Lung (tissue), 12 donors: ENCODE data around the gene CELSR1. TPM values are rescaled to one million over a fixed set of nuclear protein-coding genes. Genes with fewer than 3 reads are reported as not detected.

Source experiments
- ATAC-seq: fragments of 200-7000 bp; cut with Tn5 transposase; one replicate; pipeline ENCODE4 v1.9.1; 2020; ENCODE audit warnings: moderate number of reproducible peaks; ENCODE audit not compliant: insufficient read depth, low FRiP score
- DNase-seq, 3 donors: peaks; one replicate each; pipeline ENCODE4 v3.0.0-alpha.2; 2013 to 2017
- H3K27ac ChIP-seq, 2 donors: one replicate each; pipeline ENCODE4 v1.5.1; 2013; ENCODE audit warnings: mild to moderate bottlenecking in 2 of 2, moderate library complexity in 2 of 2, control low read depth in 1 of 2, inconsistent platforms in 1 of 2, low read depth in 1 of 2, low read length in 1 of 2
- H3K27me3 ChIP-seq, 3 donors: one replicate each; pipeline ENCODE4 v1.5.1; 2013; ENCODE audit warnings: low read length in 2 of 3; ENCODE audit not compliant: control insufficient read depth in 3 of 3, insufficient read depth in 3 of 3
- H3K36me3 ChIP-seq, 4 donors: one replicate each; pipeline ENCODE4 v1.5.1; 2013; ENCODE audit warnings: low read length in 4 of 4, mild to moderate bottlenecking in 1 of 4, moderate library complexity in 1 of 4; ENCODE audit not compliant: control insufficient read depth in 4 of 4, insufficient read depth in 4 of 4
- H3K4me1 ChIP-seq, 5 donors: one replicate each; pipeline ENCODE4 v1.5.1; 2013; ENCODE audit warnings: low read length in 5 of 5, mild to moderate bottlenecking in 2 of 5, moderate library complexity in 1 of 5; ENCODE audit not compliant: control insufficient read depth in 5 of 5, insufficient read depth in 5 of 5
- H3K4me3 ChIP-seq: one replicate; pipeline ENCODE4 v1.5.1; 2013; ENCODE audit warnings: mild to moderate bottlenecking, control low read depth, moderate library complexity
- H3K9ac ChIP-seq, 2 donors: one replicate each; pipeline ENCODE4 v1.5.1; 2013; ENCODE audit warnings: low read length in 2 of 2, control low read depth in 1 of 2; ENCODE audit not compliant: insufficient read depth in 1 of 2
- H3K9me3 ChIP-seq, 4 donors: one replicate each; pipeline ENCODE4 v1.5.1; 2013; ENCODE audit warnings: low read length in 3 of 4, mild to moderate bottlenecking in 1 of 4, moderate library complexity in 1 of 4; ENCODE audit not compliant: control insufficient read depth in 4 of 4, insufficient read depth in 3 of 4
- CTCF ChIP-seq: IDR thresholded peaks from 2 replicates; pipeline ENCODE4 v1.5.1; 2012; ENCODE audit warnings: mild to moderate bottlenecking; ENCODE audit errors: control extremely low read depth, extremely low read depth
- WGBS, 2 donors: extraction: QIAGEN DNeasy Blood & Tissue Kit; methylation state at CpG; one replicate each; pipeline ENCODE4 v1.1.7; 2013; 5-methylcytosine and 5-hydroxymethylcytosine counted together
- polyA plus RNA-seq, 2 donors: library from polyadenylated mRNA; stranded (reverse); fragments of 200-250 nt; gene quantifications; one replicate each; pipeline ENCODE4 v1.2.1, GENCODE V29; 2013
- total RNA-seq, 2 donors: library from RNA; depleted of rRNA in 1 of 2; stranded (reverse); fragments of >200 nt in 1 of 2; gene quantifications; one replicate each; pipeline ENCODE4 v1.2.1, GENCODE V29; 2014 to 2021
- donor health status: control.
- donor health status: control.
- donor health status: Bipolar disorder and iron deficiency.
- donor health status: healthy.
- donor health status: DM: yes; HTN: yes; CAD: no.

The CELSR1 gene
- total and polyA plus RNA-seq, 4 donors: 14.0 to 65.9 (median 32.7) TPM

DNA sequence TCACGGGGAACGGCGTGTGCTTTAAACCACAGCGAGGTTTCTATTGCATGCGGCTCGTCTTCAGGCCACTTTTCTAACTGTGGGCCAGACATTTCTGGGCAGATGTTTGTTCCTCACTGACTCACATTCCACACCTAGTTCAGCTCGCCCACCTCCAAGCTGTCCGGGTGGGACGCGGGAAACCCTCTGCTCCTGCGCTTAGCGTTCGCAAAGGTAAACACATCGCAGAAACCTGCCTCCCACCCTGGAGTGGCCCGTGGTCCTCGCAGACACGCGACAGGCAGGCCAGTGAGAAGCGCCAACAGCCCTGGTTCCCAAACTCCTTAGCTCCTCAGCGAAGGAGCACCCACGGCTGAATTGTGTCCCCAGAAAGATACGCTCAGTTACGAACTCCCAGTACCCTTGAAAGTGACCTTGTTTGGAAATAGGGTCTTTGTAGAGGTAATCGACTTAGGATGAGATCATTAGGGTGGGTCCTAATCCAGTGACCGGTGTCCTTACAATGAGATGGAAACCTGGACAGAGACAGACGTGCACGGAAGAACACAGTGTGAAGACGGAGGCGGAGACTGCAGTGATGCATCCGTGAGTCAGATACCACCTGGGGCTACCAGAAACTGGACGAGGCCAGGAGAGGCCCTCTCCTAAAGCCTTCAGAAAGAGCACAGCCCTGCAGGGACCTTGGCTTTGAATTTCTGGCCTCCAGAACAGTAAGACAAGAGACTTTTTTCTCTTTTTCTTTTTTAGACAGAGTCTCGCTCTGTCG is 82.7 kb downstream of the CELSR1 start:
- DNase-seq (no peak), ATAC-seq (no peak)
- WGBS, 2 donors: 84 to 89% methylated on average over 33 of the region's 33 CpGs
- Histone ChIP-seq H3K27me3 (peaks cover 0 to 12% (median 0%) of the 10 kb centered on the region in 3 donors), H3K27ac (no peak overlapping the region), H3K9ac (no peak overlapping the region), H3K4me3 (no peak overlapping the region), H3K4me1 (peaks cover 0 to 24% (median 18%) of the 10 kb centered on the region in 5 donors), H3K36me3 (no peaks in the 10 kb centered on the region), H3K9me3 (no peaks in the 10 kb centered on the region)
- no peak for TF ChIP-seq CTCF

GRCh38 chr22:46453829-46454503 is 83.5 kb downstream of the CELSR1 start:
- no peak for DNase-seq
- 74 to 82% methylated on average over 24 of the region's 24 CpGs for WGBS, 2 donors

GRCh38 chr22:46453006-46453828 is 84.2 kb downstream of the CELSR1 start:
- Histone ChIP-seq H3K36me3 (no peaks in the 10 kb centered on the region), H3K27ac (peak overlapping the region in 1 of 2 donors; percentile 49), H3K9me3 (no peaks in the 10 kb centered on the region), H3K4me3 (no peak overlapping the region), H3K9ac (no peak overlapping the region), H3K4me1 (peaks cover 0 to 32% (median 19%) of the 10 kb centered on the region in 5 donors), H3K27me3 (peaks cover 0 to 12% (median 0%) of the 10 kb centered on the region in 3 donors)
- DNase-seq (peak in 1 of 3 donors; percentile 47), ATAC-seq (no peak)
- WGBS, 2 donors: 55 to 72% methylated on average over 31 of the region's 31 CpGs
- TF ChIP-seq CTCF: no peak

More at GRCh38 chr22:46453829-46454503, 83.5 kb downstream of the CELSR1 start:
- Histone ChIP-seq H3K9me3 (no peaks in the 10 kb centered on the region), H3K4me1 (peaks cover 0 to 31% (median 19%) of the 10 kb centered on the region in 5 donors), H3K4me3 (no peak overlapping the region), H3K27me3 (peaks cover 0 to 12% (median 0%) of the 10 kb centered on the region in 3 donors), H3K36me3 (no peaks in the 10 kb centered on the region), H3K9ac (no peak overlapping the region), H3K27ac (no peak overlapping the region)
- ATAC-seq: no peak
- no peak for TF ChIP-seq CTCF
